ENCODE data around the gene LRG1. TPM values are rescaled to one million over a fixed set of nuclear protein-coding genes. Genes with fewer than 3 reads are reported as not detected.

The LRG1 gene
- total RNA-seq, 1 experiment from 2014 or later: 0.51 TPM

DNA sequence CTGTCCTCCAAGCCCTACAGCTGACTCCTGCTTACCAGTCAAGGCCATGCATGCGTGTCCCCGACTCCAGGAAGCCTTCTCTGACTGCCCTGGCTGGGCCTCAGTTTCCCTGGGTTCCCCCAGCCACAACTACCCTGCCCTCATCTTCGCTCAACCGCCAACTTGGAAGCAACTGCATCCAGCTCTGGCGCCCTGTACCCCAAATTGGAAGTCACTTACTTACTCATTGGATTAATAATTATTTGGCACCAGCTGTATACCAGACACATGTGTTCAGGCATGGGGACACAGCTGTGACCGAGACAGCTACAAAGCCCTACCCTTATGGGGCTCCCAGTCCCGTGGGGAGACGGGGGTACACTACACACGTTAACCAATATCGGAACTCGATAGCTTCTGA lies 30.6 kb upstream of the LRG1 start:
- Histone ChIP-seq H3K79me2 (ENCODE audit: low read length) (no peaks in the 10 kb centered on the region), H3K4me1 (ENCODE audit: insufficient read depth, low read length) (peaks cover 14% of the 10 kb centered on the region), H3K9me2 (replicated peaks; ENCODE audit: low read length) (no peaks in the 10 kb centered on the region), H3K36me3 (ENCODE audit: low read depth, low read length) (no peaks in the 10 kb centered on the region), H3K9ac (ENCODE audit: low read length) (no peak overlapping the region), H3K4me2 (ENCODE audit: low read length) (no peak overlapping the region), H3F3A (ENCODE audit: low read length, unreplicated experiment) (no peaks in the 10 kb centered on the region), H4K20me1 (ENCODE audit: low read length) (no peaks in the 10 kb centered on the region), H3K4me3 (ENCODE audit: low read length) (no peak overlapping the region), H3K27ac (ENCODE audit: low read length) (no peak overlapping the region), H2AFZ (ENCODE audit: low read length) (no peak overlapping the region), H3K27me3 (ENCODE audit: low read length) (no peaks in the 10 kb centered on the region), H3K9me3 (ENCODE audit: low read length) (no peaks in the 10 kb centered on the region)
- no TSS peak for BruUV-seq (replicated peaks)
- DNase-seq: no peak
- ChIA-PET POLR2A (ENCODE audit: unreplicated experiment) (no interaction called here), CTCF (no interaction called here)
- TF ChIP-seq EZH2 (IDR thresholded peaks at IDR 0.05; ENCODE audit: low read length, unreplicated experiment) (no peak), EZH2phosphoT487 (IDR thresholded peaks at IDR 0.05; ENCODE audit: borderline replicate concordance, low read length) (no peak), CTCF (conservative IDR thresholded peaks at IDR 0.05; ENCODE audit: low read depth, low read length) (no peak)
- intact Hi-C loops (cut with micrococcal nuclease): no loop called here
- no peak for ATAC-seq

- H3K27me3 ChIP-seq (ENCODE audit: low read length): no peaks in the 10 kb centered on the region
- no peaks in the 10 kb centered on the region for H3K9me2 ChIP-seq (replicated peaks; ENCODE audit: low read length)
- intact Hi-C loops (cut with micrococcal nuclease): no loop called here
Measured at GRCh38 chr19:4568886-4569285, 29.1 kb upstream of the LRG1 start.

More at GRCh38 chr19:4568886-4569285, 29.1 kb upstream of the LRG1 start:
- no peak for TF ChIP-seq EZH2 (IDR thresholded peaks at IDR 0.05; ENCODE audit: low read length, unreplicated experiment)
- TF ChIP-seq EZH2phosphoT487 (IDR thresholded peaks at IDR 0.05; ENCODE audit: borderline replicate concordance, low read length): no peak
- no peak for TF ChIP-seq CTCF (conservative IDR thresholded peaks at IDR 0.05; ENCODE audit: low read depth, low read length)
- no TSS peak for BruUV-seq (replicated peaks)
- ATAC-seq: no peak
- Histone ChIP-seq H3K79me2 (ENCODE audit: low read length) (no peaks in the 10 kb centered on the region), H3K27ac (ENCODE audit: low read length) (no peak overlapping the region), H3K9ac (ENCODE audit: low read length) (no peak overlapping the region), H3K4me1 (ENCODE audit: insufficient read depth, low read length) (0 out of 2 replicates have a peak, but pooled peaks cover 4% of the 10 kb centered on the region), H3K36me3 (ENCODE audit: low read depth, low read length) (no peaks in the 10 kb centered on the region), H3F3A (ENCODE audit: low read length, unreplicated experiment) (no peaks in the 10 kb centered on the region), H3K9me3 (ENCODE audit: low read length) (no peaks in the 10 kb centered on the region), H4K20me1 (ENCODE audit: low read length) (no peaks in the 10 kb centered on the region), H2AFZ (ENCODE audit: low read length) (no peak overlapping the region), H3K4me3 (ENCODE audit: low read length) (no peak overlapping the region), H3K4me2 (ENCODE audit: low read length) (no peak overlapping the region)
- CTCF ChIA-PET: no interaction called here
- no peak for DNase-seq
- POLR2A ChIA-PET (ENCODE audit: unreplicated experiment): interaction anchor here (0.5 kb wide), 1 partner anchor 1617 kb away, joined by 3 read pairs; no protein-coding TSS in a partner anchor
